HG03460 (cell line): ENCODE results near the gene SOCS3.
A peak's percentile ranks its signal among the peaks of the same experiment; 100 is the strongest.

ENCODE experiments used
- ATAC-seq: cut with Tn5 transposase; IDR thresholded peaks from one replicate; pipeline ENCODE4 v1.9.1; 2021; ENCODE audit not compliant: unreplicated experiment

SOCS3 gene

DNA sequence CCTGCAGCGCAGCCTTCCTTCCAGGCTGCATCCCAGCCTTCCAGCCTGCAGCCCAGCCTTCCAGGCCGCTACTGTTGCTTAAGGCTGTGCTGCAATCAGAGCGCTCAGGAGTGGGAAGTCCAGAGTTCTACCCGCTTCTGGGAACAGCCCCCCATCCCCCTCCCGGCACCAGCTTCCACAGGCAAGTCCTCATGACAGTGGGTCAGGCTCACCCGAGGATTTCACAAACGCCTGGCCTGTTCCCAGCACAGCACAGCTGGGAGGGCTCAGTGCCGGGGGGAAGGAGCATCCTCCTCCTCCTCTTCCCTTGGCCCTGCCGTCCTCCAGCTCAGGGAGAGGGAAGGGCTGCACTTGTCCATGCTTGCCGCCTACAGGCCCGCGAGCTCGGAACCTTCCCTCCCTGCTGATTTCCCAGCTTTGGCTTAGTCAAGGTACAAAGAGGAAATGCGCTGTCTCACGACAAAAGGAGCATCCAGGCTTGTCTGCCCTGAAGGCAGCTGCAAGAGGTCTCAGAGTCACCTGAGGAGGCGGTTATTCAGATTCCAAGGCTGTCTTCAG lies 8.3 kb downstream of the SOCS3 start:
- no peak for ATAC-seq

DNA sequence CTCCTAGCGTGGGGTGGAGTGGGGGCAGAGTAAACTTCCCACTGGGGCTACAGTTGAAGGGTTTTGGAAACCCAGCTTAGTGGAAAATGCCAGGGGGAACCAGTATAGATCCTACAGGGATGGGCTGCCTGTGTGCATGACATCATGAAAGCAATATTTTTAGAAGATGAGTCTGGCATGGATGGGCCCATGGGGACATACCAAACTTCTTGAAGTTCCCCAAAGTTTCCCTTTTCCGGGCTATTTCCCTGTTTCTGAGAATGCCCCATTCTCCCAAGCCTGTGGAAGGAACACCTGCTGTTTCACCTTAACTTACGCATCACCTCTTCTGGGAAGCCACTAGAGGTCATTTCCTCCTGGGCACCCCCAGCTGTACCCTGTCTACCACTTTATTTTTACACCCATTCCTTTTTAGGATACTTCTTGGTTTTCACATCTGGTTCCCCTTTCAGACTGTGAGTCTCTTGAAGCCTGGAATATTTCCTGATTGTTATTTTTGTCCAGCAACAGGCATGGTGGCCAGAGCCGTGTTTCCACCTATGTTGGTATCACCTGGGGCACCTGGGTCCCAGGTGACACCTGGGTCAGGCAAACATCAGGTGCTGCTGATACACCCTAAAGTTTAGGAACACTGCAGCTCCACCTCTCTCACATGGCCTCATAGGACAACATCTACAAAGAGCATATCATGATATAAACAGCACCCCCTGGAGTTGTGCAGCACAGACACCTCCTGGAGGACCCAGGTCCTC lies 9.8 kb downstream of the SOCS3 start:
- ATAC-seq: no peak

DNA sequence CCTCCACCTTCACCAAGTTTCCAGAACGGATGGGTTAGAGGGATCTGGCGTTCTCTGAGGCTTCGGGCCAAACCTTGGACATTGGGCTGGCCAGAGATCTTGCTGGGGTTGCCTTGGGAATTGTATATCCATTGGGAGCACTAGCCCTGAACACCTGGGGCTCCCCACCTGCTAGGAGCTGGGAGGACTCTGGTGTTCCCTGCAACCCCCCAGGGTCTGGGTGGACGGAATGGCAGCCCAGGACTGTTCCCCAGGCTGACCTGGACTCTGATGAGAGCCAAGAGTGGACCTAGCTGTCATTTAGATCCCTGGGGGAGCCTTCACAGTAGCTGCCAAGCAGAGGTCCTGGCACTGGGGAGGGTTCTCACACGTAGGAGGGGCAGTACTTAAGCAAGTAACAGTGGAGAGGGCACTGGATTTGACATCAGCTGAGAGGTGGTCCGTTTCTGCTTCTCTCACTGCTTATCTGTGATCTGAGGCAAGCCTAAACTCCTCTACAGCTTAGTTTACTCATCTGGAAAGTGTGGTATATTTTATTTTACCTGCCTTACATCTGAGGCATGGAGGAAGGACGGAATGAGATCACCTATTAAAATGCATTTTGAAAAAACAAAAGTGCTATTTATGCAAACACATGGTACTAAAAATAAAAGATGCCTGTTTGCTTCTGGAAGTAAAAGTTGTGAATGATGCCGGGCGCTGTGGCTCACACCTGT lies 11.7 kb downstream of the SOCS3 start:
- no peak for ATAC-seq

DNA sequence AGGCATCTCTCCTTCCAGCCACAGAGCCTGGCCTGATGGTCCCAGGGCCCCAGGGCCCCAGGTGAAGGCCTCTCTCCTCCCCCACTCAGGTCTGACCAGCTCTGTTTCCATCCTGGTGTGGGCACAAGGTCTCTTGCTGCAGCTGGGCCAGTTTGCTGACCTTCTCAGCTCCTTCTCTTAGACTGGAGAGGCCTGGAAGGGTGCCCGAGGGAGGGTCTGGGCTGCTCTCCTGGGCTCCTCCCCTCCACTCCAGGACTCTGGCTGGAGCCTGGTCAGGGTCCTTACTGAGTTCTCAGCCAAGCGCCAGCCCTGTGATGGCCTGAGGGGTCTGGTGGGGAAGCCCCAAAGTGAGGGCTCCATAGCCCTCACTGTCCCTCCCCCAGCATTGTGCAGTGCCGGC lies 12.4 kb downstream of the SOCS3 start:
- no peak for ATAC-seq

DNA sequence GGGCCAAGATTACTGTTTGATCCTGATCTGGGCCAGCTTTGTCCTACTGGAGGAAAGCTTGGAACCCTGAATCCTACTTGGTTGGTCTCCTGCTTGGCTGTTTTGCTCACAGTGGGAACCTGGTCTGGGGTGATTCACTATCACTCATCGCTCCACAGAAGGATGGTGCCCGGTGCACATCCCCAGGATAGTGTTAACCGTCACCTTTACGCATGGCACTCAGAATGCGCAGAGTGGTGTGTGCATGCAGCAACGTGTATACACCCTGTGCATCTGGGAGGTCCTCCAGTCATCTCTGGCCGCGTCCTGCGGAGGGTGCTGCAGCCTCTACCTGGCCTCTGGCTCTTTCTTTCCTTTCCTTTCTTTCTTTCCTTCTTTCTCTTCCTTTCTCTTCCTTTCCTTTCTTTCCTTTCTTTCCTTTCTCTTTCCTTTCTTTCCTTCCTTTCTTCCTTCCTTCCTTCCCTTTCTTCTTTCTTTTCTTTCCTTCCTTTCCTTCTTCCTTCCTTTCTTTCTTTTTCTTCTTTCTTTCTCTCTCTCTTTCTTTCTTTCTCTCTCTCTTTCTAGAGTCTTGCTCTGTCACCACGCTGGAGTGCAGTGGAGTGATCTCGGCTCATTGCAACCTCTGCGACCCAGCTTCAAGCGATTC lies 13.1 kb downstream of the SOCS3 start:
- ATAC-seq: no peak

DNA sequence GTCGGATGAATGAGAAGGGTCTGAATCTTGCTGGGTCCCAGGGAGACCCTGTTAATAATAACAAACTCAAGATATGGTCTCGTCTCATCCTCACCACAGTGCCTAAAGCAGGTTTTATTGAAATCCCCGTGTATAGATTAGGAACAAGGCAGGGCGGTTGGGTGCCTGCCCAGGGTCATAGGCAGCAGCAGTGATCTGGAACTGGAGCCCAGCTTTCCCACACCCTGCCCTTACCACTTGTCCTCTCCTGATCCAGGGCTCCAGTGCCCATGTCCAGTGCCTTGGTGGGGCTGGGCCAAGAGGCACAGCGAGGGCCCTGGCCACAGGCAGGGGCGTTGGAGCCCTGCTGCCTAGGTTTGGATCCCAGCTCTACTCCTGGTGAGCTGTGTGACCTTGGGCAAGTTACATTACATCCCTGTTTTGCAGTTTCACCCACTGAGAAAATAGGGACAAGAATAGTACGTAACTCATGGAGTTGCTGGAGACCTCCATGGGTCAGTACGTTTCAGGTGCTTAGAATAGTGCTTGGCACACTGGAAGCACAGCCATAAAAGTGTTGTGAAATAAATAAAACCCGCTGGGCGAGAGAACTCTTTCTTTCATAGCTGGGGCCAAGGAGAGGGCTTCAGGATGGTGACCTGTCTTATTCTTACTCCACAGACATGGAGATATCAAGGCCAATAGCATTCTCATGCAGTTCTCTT lies 13.9 kb downstream of the SOCS3 start:
- no peak for ATAC-seq

DNA sequence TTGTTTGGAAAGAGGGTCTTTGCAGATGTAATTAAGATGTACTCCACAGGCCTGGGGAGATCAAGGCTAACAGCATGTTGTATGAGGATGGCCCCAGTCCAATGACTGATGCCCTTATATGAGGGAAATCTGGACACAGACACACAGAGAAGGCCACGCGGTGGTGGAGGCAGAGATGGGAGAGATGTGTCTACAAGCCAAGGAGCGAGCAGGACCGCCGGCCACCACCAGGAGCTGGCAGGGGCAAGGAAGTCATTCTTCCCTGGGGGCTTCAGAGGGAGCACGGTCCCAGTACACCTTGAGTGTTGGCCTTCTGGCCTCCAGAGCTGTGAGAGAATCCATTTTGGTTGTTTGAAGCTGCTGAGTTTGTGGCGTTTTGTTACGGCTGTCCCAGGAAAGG lies 14.7 kb downstream of the SOCS3 start:
- ATAC-seq: no peak

DNA sequence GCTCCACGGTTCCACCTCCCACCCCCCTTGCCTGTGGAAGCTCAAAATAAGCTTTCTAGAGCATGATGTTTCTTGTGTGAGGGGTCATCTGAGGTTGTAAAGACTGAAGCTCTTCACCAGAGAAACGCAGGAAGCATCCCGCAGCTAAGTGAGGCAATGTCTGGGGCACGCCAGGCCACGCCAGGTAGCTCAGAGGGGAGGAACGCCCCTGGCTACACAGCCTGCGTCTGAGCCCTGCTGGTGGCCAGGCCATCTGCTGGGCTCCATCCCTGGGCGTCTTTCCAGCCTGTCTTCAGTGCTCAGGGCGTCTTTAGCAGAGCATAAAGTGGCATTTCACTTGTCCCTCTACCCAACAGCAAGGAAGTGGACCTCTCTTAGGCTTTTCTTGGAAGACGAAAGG lies 15.2 kb downstream of the SOCS3 start:
- no peak for ATAC-seq

DNA sequence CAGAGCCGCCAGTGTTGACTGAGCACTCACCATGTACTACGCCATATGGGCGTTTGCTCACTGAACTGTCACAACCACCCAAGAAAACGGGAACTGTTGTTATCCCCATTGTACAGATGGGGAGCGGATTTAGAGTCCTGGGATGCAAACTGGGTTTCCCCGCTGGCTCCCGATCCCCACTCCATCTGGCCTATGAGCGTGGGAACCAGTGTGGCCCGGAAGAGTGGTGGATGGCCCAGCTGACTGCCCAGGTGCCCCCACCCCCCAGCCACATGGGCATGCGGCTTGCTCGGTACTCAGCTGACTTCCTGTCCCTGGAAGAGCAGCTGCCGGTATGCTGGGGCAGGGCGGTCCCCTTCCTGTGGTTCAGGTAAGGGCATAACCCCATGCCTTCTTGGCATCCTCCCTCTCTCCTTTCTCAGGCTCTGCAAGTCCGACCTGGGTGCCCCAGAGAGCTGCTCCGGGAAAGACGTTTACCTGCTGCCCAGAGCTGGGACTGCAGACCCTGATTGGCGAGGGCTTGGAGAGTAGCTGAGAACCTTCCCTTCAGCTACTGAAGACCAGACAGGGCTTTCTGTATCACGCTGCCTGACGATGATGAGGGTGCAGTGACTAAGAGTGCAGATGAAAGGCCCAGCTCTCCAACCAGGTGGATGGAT lies 16.2 kb downstream of the SOCS3 start:
- no peak for ATAC-seq

DNA sequence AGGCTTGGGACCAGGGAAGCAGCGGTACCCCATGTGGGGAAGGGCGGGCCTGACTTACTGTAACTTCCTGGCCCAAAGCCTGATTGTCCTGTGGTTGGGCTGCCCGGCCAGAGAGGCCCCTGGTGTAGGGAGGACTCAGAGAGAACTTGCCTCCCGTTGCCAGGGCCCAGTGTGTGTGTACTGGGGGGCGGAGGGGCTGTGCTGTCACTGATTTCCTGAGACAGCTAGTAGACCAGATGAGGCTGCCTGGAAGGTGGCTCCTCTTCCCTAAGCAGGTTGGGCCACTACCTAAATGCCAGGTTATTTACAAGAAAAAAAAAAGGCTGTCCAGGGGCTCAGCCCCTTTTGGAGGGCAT lies 16.7 kb downstream of the SOCS3 start:
- ATAC-seq: no peak

DNA sequence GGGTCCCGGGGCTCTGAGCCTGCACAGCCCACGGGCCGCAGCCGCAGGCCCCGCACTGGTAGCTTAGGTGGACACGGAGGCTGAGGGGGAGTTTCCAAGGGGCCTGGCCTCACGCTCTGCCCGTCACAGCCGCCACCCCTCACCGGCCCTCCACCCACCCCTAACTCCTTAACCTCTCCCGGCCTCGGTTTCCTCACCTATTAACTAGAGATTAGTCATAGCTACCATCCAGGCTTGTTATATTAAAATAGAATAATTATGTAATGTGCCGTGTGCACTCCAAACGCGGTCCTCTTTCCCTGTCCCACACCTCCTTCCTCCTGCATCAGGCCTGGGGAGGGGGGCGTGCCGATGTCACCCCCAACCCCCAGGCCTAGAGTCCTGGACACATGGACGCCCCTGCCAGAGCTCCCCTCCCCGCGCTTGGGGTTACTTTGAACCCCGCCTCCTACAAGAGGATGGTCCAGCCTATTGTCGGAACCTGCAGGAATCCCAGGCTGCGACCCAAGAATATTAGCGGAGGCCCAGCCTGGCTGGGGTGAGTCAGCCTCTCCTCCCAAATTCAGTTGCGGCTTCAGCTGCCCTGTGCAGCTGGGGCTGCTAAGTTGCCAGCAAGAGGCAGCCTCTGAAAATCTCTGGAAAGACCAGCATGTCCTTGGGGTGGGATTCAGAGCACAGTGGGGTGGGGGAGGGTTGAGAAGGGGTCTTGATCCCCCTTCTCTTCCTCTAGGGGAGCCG lies 17.3 kb downstream of the SOCS3 start:
- ATAC-seq: no peak

DNA sequence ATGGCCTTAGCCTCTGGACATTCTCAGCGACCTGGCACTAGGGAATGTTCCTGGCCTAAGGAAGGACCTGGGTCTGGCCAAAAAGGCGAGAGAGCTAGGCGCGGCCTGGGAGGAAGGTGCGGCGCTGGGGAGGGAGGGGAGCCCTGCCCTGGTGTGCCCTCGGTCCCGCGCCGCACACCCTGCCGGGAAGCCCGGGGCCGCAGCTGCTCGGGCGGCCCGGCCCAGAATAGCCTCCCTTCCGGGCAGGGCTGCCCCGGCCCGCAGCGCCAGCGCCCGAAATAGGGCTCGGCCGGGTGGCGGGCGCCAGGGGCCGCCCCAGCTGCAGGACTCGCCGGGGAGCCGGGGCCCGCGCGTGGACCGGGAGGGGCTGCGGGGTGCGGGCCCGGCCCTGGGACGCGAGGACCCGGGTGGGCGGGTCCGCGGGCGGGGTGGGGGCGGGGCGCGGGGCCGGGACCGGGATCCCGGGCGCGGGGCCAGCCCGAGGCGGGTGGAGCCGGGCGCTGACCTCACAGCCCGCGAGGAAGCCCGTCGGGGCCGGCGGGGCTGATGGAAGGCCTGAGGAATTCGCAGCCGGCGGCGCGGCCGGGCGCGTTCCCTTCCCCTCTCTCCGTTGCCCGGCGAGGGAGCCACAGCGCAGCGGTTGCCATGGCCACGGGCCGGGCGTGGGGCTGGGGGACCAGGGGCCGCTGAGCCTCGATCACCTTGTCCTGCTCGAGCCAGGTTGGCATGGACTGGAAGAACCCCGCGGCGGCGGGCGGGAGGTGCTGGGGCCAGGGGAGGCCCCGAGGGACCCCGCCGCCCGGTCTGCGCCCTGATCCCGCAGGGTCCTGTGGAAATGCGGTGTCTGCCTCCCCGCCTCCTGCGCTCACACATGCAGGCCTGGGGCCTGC lies 18.1 kb downstream of the SOCS3 start:
- ATAC-seq: no peak

DNA sequence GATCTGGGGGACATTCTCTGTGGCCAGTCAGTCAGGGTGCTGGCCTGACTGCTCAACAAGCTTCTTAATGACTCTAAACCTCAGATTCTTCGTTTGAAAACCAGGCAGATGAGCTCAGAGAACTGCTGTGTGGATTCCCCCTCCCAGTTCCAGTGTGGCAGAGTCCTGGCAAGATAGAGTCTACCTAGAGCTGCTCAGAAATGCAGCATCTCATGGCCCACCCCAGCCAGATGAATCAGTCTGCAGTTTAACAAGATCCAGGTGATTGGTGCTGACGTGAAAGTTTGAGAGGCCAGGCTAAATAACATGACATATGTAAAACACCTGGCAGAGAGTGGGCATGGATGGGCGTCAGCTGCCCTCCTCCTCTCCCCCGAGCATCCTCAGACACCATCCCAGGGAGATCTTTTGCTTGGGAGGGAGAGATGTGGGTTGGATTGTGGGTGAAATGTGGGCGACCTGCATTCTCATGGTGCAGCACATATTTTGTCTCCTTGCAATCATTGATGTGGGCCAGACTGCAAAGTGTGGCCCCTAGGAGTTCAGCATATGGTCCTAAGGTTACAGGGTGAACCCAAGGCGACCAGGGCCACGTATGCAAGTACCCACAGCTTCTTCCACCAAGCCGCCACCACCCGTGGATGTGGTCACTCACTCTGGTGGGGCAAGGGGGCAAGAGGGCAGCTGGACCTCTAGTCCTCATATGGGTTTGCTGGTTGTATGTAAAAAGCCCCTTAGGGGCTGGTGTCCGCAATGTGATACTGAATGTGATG lies 19.5 kb downstream of the SOCS3 start:
- ATAC-seq: no peak

DNA sequence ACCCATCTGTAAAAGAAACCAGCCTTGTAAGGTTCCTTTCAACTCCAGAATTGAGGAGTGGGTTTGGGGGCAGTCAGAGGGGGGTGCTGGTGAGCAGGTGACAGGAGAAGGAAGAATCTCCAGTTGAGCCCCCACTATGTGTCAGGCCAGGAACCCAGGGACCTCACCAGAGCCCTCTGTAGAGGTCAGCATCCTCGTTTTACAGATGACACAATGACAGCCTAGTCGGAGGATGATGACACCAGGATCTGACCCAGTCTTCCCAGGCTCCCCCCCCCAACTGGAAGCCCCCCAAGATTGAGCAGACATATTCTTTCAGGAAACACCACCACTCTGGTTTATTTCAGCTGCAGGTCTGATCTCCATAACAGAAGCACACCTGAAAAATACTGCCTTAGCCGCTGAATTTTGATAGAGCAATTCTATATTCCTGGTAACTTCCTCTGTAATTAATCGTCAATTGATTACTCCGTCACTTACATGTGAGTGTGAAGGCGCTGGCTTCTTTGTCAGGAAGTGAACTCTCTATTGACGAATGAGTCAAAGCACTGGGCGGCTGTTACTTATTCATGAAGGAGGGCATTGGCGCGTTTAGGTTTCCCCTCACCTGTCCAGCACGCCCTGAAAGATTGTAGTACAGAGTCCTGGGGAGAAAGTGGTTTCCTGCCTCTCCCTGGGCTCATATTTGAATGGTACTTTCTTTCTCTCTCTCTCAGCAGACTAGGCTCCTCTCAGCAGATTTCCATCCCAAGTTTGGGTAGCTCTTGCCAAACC lies 21.2 kb downstream of the SOCS3 start:
- no peak for ATAC-seq

DNA sequence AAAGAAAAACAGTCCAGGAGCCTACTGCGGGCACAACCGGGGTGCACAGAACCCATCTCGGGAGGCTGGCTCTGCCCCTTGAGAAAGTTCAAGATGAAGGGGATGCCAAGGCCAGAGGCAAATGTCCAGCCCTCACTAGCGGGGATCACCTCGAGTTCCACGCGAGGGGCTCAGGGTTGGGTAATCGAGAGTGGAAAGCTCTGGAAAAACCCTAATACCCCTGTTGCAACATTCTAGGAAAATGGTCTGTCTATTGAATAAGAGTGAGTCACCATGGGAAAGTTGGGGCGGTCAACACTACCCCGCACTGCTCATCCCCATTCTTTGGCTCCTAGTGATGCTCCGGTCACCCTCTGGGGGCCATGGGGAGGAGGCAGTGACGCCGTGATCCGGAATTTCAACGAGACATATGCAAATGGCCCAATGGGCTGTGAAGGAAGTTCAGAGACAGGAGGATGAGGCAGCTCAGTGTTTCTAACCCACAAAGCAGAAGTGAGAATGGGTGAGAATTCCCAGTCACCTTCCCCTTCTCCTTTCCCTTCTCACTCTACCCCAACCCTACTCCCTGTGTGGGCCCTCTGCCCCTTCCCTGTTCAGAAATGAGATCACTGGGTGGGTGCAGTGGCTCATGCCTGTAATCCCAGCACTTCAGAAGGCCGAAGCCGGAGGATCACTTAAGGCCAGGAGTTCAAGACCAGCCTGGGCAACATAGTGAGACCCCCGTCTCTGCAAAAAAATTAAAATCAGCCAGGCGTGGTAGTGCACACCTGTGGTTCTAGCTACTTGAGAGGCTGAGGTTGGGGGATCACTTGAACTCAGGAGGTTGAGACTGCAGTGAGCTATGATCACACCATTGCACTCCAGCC lies 22.4 kb downstream of the SOCS3 start:
- ATAC-seq: peak; percentile 57

DNA sequence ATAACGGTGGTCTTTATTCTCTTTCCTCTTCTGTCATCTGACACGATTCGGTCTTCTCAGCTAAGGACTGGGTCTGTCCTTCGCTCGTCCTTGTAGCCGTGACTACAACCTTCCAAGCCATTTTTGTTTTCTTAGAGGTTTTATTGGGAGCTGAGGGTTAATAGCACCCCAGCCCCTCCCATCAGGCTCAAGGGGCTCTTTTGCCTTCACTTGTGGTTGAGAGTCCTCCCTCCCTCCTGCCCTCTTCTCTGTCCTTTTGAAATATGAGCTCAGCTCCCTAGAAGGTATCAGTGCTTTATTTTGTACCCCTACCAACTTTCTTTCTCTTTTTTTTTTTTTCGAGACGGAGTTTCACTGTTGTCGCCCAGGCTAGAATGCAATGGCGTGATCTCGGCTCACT lies 24.7 kb downstream of the SOCS3 start:
- ATAC-seq: no peak

DNA sequence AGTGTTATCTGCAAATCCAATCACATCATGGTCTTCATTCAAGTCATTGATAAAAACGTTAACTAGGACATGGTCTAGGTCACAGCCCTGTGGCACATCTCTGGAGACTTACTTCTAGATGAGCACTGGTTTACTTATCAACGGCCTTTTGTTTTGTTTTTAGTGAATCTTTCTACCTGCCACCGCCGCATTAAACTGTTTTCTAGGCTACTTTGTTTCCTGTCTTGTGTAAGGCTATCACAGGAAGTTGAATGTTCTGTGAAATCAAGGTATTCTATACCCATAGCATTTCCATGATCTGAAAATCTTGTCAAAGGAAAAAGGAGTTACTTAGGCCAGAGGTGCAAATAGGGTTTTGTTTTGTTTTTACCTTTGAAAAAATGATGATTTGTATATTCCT lies 26.9 kb downstream of the SOCS3 start:
- ATAC-seq: no peak
